Coronary artery (tissue), 2 donors: Measurements from ENCODE around the gene FBXO28.

Experiments used
- DNase-seq: peaks from one replicate; pipeline ENCODE4 v3.0.0-alpha.2; 2017; ENCODE audit warnings: low spot score
- H3K27ac ChIP-seq, 2 donors: fragments of 200-600 bp; sonication (generic); one replicate each; pipeline ENCODE4 v1.5.1; 2016 to 2019
- H3K4me3 ChIP-seq: fragments of 200-600 bp; sonication (generic); 2 replicates; pipeline ENCODE4 v1.5.1; 2016; ENCODE audit warnings: mild to moderate bottlenecking, moderate library complexity
- TF ChIP-seq, protein P1 (sequence below): fragments of 200-600 bp; sonication (generic); IDR thresholded peaks from one replicate; pipeline ENCODE4 v1.5.1; 2019; ENCODE audit warnings: antibody characterized with exemption

The FBXO28 gene

GRCh38 chr1:224084867-224085266 lies 29.0 kb upstream of the FBXO28 start:
- TF ChIP-seq, protein P1, sequence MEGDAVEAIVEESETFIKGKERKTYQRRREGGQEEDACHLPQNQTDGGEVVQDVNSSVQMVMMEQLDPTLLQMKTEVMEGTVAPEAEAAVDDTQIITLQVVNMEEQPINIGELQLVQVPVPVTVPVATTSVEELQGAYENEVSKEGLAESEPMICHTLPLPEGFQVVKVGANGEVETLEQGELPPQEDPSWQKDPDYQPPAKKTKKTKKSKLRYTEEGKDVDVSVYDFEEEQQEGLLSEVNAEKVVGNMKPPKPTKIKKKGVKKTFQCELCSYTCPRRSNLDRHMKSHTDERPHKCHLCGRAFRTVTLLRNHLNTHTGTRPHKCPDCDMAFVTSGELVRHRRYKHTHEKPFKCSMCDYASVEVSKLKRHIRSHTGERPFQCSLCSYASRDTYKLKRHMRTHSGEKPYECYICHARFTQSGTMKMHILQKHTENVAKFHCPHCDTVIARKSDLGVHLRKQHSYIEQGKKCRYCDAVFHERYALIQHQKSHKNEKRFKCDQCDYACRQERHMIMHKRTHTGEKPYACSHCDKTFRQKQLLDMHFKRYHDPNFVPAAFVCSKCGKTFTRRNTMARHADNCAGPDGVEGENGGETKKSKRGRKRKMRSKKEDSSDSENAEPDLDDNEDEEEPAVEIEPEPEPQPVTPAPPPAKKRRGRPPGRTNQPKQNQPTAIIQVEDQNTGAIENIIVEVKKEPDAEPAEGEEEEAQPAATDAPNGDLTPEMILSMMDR: no peak

GRCh38 chr1:224085421-224086108 lies 28.3 kb upstream of the FBXO28 start:
- TF ChIP-seq, protein P1: no peak
- no peak for DNase-seq
- H3K27ac ChIP-seq: no peak overlapping the region
- H3K4me3 ChIP-seq: no peak overlapping the region

More at GRCh38 chr1:224084867-224085266, 29.0 kb upstream of the FBXO28 start:
- no peak for DNase-seq
- H3K4me3 ChIP-seq: no peak overlapping the region
- no peak overlapping the region for H3K27ac ChIP-seq

DNA sequence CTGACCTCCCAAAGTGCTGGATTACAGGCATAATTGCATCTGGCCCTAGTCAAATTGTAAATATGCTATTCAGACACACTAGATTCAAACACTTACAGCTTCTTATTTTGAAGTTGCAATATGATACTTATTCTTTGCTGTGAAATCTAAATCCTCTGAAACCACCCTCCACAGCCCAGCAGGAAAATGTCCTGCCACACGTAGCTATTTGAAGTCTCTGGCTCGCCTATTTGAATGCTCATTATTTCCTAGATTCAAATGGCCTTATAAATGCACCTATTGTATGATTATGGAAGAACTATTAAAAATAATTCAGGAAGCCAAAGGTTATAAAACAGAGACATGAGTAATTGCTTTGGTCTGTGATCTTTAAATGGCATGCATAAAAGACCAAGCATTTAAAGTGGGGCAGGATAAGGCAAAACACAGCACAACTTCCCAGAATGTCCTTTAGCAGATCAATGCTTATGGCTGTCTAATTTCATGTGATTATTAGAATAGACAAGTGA lies 26.6 kb upstream of the FBXO28 start:
- Histone ChIP-seq H3K4me3 (no peak overlapping the region), H3K27ac (no peak overlapping the region)
- no peak for DNase-seq
- TF ChIP-seq, protein P1: no peak

DNA sequence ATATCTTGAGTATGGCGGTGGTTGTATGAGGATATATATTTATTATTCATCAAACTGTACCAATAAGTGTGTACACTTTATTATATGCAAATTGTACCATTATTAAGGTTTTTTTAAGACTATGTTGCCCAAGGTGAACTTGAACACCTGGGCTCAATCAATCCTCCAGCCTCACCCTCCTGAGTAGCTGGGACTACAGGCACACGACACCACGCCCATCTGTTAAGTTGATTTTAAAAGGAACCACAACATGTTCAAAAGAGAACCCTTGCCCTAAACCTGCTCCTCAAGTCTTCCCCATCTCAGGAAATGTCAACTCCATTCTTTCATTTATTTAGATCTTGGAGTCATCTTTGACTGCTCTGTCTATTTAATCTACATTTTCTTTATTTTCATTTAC lies 24.3 kb upstream of the FBXO28 start:
- H3K27ac ChIP-seq: no peak overlapping the region

GRCh38 chr1:224090116-224090515 lies 23.8 kb upstream of the FBXO28 start:
- H3K4me3 ChIP-seq: no peak overlapping the region
- no peak overlapping the region for H3K27ac ChIP-seq
- TF ChIP-seq, protein P1: no peak
- DNase-seq: no peak

More for the DNA sequence above, 24.3 kb upstream of the FBXO28 start:
- DNase-seq: no peak
- no peak overlapping the region for H3K4me3 ChIP-seq
- TF ChIP-seq, protein P1: no peak

GRCh38 chr1:224092111-224092510 lies 21.8 kb upstream of the FBXO28 start:
- Histone ChIP-seq H3K27ac (no peak overlapping the region), H3K4me3 (no peak overlapping the region)
- no peak for DNase-seq
- TF ChIP-seq, protein P1: no peak

DNA sequence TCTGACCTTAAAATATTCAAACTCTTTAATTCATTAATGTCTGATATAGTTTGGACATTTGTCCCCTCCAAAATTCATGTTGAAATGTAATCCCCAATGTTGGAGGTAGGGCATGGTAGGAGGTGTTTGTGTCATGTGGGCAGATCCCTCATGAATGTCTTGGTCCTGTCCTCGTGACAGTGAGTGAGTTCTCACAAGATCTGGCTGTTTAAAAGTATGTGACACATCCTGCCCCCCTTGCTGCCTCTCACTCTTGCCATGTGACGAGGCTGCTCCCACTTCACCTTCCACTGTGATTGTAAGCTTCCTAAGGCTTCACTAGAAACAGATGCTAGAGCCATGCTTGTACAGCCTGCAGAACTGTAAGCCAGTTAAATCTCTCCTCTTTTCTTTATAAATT lies 21.3 kb upstream of the FBXO28 start:
- Histone ChIP-seq H3K27ac (no peak overlapping the region), H3K4me3 (no peak overlapping the region)
- TF ChIP-seq, protein P1: no peak
- DNase-seq: no peak
